ENCODE data around the gene PRB4. TPM values are rescaled to one million over a fixed set of nuclear protein-coding genes. Genes with fewer than 3 reads are reported as not detected.
"Not testable (repeated sequence)": the region's sequence is repeated elsewhere in the genome, so short reads cannot be mapped to it uniquely, and the experiment has no call there.

The PRB4 gene
- not detected for total RNA-seq

DNA sequence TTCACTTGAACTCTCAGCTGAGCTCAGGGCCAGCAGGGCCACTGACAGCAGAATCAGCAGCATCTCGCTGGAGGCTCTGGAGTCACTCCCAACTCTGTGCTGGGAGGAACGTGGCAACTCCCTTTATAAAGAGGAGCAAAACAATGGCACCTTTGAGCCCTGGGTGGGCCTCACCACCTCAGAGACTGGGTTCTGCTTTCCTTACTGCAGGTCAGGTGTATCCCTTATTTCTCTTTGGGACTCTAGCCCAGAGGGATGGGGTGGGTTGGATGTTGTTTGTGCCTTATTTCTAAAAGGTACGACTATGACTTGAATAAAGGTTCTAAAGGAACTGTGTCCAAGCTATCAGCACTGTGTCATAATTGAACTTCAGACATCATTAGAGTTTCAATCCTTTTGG lies at the start of gene PRB4:
PRB4 (minus strand) TSS at position 101 of the 400 bp plus-strand sequence; CDS start at position 63, 38 bp downstream.
- DNase-seq (ENCODE audit: low spot score in 2 of 2) (no peak), FAIRE-seq (no peak)

GRCh38 chr12:11351736-11352135 lies 41.5 kb upstream of the PRB4 start:
- not testable (repeated sequence) for FAIRE-seq; DNase-seq (ENCODE audit: low spot score in 2 of 2)

DNA sequence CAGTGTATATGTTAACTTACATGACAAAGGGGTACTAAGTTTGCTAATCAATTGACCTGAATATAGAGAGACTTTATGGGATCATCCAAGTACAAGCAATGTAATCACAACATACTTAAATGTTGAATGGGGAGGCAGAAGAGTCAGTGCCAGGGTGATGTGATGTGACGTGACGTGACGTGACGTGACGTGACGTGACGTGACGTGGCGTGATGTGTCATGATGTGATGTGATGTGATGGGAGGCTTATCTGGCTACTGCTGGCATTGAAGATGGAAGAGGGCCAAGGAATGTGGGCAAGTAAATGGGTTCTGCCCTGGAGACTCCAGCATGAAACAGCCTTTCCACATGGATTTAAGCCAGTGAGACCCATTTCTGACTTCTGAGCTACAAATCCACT lies 38.2 kb upstream of the PRB4 start:
- DNase-seq (ENCODE audit: low spot score in 2 of 2) (no peak), FAIRE-seq (no peak)

- DNase-seq (ENCODE audit: low spot score in 2 of 2) (no peak), FAIRE-seq (no peak)
Measured at GRCh38 chr12:11347810-11348209, 37.6 kb upstream of the PRB4 start.

DNA sequence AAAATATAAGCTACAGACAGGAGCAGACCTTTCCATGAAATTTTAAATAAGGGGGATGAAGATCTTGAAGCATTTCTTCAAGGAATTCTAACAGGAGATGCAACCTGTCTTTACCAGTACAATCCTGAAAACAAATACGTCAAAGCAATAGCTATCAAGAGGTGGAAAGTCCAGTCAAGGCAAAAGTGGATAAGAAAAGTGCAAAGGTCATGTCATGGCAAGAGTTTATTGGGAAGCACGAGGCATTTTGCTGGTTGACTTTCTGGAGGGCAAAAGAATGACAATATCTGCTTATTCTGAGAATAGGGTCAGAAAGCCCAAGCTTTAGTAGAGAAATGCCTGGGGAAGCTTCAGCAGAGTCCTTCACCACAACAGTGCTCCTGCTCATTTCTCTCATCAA lies 34.3 kb upstream of the PRB4 start:
- no peak for FAIRE-seq
- no peak for DNase-seq (ENCODE audit: low spot score in 2 of 2)

- FAIRE-seq = no peak
- DNase-seq (ENCODE audit: low spot score in 2 of 2) = no peak
Measured at GRCh38 chr12:11324426-11324825, 14.2 kb upstream of the PRB4 start.

DNA sequence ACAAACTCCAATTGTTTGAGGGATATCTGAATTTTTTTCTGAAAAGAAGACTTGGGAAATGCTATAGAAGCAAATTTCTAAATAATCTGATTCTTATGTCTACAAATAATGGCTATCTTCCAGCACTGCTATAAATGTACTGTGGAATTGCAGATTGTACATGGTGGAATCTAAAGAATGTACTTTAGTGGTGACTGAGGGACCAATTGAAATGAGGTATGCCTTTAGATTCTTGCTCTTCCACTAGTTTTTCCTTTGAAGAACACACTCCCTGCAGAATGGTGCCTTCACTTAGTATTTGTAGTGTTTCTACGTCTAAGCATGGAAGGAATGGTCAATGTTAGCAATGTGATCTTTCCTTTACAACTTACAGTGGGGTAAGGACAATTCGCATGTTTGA lies 11.7 kb upstream of the PRB4 start:
- FAIRE-seq = no peak
- DNase-seq (ENCODE audit: low spot score in 2 of 2) = no peak

- FAIRE-seq (no peak), DNase-seq (ENCODE audit: low spot score in 2 of 2) (no peak)
Measured at GRCh38 chr12:11307143-11307542, 3.1 kb downstream of the PRB4 start.

DNA sequence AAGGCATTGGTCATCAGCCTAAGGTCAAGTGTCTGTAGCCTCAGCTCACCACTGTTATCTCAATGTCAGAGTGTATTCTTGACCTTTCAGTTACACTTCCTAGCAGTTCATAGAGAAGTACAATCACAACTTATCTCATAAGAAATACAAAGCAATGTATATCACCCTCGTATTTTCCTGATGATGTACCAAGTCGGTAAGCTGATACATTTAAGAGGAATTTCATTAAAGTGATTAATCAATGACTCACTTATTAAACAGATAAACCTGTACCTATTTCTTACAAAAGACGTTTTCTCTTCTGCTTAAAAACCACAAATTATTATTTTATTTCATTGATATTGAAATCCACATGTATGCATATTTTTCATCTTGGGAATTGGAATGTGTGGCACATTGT lies 36.8 kb downstream of the PRB4 start:
- DNase-seq (ENCODE audit: low spot score in 2 of 2) (no peak), FAIRE-seq (no peak)

DNA sequence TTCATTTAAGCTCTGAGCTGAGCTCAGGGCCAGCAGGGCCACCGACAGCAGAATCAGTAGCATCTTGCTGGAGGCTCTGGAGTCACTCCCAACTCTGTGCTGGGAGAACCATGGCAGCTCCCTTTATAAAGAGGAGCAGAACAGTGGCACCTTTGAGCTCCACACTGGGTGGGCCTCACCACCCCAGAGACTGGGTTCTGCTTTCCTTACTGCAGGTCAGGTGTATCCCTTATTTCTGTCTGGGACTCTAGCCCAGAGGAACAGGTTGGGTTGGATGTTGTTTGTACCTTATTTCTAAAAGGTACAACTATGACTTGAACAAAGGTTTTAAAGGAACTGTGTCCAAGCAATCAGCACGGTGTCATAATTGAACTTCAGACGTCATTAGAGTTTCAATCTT lies 40.6 kb downstream of the PRB4 start, which contains the start of gene PRB3:
PRB3 (minus strand) TSS at position 101 of the 400 bp plus-strand sequence; CDS start at position 63, 38 bp downstream.
- FAIRE-seq (no peak), DNase-seq (ENCODE audit: low spot score in 2 of 2) (no peak)

DNA sequence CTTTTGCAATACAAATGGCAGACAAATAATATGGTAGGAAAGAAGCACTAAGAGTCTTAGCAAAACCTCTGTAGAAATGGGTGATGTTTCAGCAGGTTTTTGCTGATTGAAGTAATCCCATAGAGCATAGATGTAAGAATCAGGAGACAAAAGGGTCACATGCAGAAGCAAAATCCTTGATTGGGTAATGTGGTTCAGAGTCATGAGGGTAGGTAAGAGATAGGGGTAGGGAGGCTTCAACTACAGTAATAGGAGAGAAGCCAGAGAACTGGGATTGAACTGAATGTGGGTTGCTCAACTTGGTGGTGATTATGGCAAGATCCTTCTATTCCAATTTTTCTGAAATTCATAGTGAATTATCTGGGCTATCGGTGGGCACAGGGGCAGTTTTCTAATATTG lies 45.7 kb downstream of the PRB4 start:
- FAIRE-seq (no peak), DNase-seq (ENCODE audit: low spot score in 2 of 2) (no peak)

Other genes starting within 250 kb of the PRB4 start
- 1.6 TPM for gene TAS2R46, start 248.1 kb downstream of the PRB4 start, total RNA-seq
- 3.7 TPM for gene TAS2R43, start 218.1 kb downstream of the PRB4 start, total RNA-seq
- gene TAS2R30, start 175.8 kb downstream of the PRB4 start, total RNA-seq = 6.5 TPM
- 10.2 TPM for gene SMIM10L1, start 139.2 kb downstream of the PRB4 start, total RNA-seq
- gene TAS2R42, start 123.5 kb downstream of the PRB4 start, total RNA-seq = not detected
- not detected for gene PRB3, start 40.7 kb downstream of the PRB4 start, total RNA-seq
- not detected for gene PRB2, start 85.1 kb upstream of the PRB4 start, total RNA-seq

All from frontal cortex (tissue), 4 donors.